Tongue (tissue), 2 donors: ENCODE results near the gene LIG4. TPM values are rescaled to one million over a fixed set of nuclear protein-coding genes. Genes with fewer than 3 reads are reported as not detected.

Experiments used
- DNase-seq: peaks from one replicate; pipeline ENCODE4 v3.0.0-alpha.2; 2015
- total RNA-seq: library from RNA; depleted of rRNA; stranded (reverse); fragments of >200 nt; gene quantifications from one replicate; pipeline ENCODE4 v1.2.3, GENCODE V29; 2014

The LIG4 gene
- total RNA-seq, 1 donor from 2014 or later: 8.2 TPM

GRCh38 chr13:108194435-108194936 is 20.9 kb downstream of the LIG4 start:
- no peak for DNase-seq

GRCh38 chr13:108193806-108194205 is 21.5 kb downstream of the LIG4 start:
- DNase-seq: no peak

GRCh38 chr13:108190897-108191296 is 24.4 kb downstream of the LIG4 start:
- DNase-seq: no peak

- DNase-seq: no peak
Measured at GRCh38 chr13:108188260-108188659, 27.1 kb downstream of the LIG4 start.

GRCh38 chr13:108185223-108185622 is 30.1 kb downstream of the LIG4 start:
- DNase-seq: no peak

GRCh38 chr13:108182652-108183051 is 32.7 kb downstream of the LIG4 start:
- DNase-seq: peak; percentile 1

- no peak for DNase-seq
Measured at GRCh38 chr13:108178078-108178477, 37.3 kb downstream of the LIG4 start.

- no peak for DNase-seq
Measured at GRCh38 chr13:108176685-108177274, 38.6 kb downstream of the LIG4 start.

- DNase-seq: no peak
Measured at GRCh38 chr13:108168929-108169328, 46.4 kb downstream of the LIG4 start.

- no peak for DNase-seq
Measured at GRCh38 chr13:108166078-108166477, 49.3 kb downstream of the LIG4 start.

GRCh38 chr13:108158746-108159145 is 56.6 kb downstream of the LIG4 start:
- no peak for DNase-seq

Other genes starting within 250 kb of the LIG4 start
- 13.1 TPM for gene ABHD13, start 2.9 kb upstream of the LIG4 start, total RNA-seq
- gene TNFSF13B, start 54.2 kb upstream of the LIG4 start, total RNA-seq: 1.8 TPM